Stimulated activated CD8-positive, alpha-beta memory T cell treated with anti-CD3 and anti-CD28 coated beads, Interleukin-12 subunit alpha, Interleukin-12 subunit beta, amount 100 ng/mL, for 1 hour (primary cell): Measurements from ENCODE around the gene ACTR1B.
A peak's percentile ranks its signal among the peaks of the same experiment; 100 is the strongest.
"Not testable (repeated sequence)": the region's sequence is repeated elsewhere in the genome, so short reads cannot be mapped to it uniquely, and the experiment has no call there.

Experiments
- DNase-seq: peaks from one replicate; pipeline ENCODE4 v3.0.0-alpha.2; 2020; ENCODE audit warnings: low read depth

The ACTR1B gene

DNA sequence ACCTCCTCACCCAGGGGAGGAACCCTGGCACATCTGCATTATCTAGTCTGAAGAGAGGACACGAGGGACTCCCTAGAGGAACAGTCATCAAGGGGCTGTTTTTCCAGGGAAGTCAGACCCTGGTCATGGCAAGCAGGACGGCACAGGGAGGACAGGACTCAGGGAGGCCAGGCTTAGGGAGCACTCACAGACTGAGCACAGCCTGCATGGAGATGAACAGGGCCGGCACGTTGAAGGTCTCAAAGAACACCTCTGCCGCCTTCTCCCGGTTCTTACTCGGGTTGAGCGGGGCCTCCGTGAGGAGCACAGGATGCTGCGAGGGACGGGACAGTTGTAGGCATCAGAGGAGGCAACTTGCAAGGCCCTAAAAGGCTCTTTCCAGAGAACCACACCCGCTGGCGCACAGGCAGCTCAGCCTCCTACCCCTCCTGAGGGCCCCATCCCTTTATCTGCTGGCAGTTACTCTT, 5.1 kb downstream of the ACTR1B start:
- no peak for DNase-seq

- no peak for DNase-seq
Measured at GRCh38 chr2:97657986-97658690, 5.7 kb downstream of the ACTR1B start.

DNA sequence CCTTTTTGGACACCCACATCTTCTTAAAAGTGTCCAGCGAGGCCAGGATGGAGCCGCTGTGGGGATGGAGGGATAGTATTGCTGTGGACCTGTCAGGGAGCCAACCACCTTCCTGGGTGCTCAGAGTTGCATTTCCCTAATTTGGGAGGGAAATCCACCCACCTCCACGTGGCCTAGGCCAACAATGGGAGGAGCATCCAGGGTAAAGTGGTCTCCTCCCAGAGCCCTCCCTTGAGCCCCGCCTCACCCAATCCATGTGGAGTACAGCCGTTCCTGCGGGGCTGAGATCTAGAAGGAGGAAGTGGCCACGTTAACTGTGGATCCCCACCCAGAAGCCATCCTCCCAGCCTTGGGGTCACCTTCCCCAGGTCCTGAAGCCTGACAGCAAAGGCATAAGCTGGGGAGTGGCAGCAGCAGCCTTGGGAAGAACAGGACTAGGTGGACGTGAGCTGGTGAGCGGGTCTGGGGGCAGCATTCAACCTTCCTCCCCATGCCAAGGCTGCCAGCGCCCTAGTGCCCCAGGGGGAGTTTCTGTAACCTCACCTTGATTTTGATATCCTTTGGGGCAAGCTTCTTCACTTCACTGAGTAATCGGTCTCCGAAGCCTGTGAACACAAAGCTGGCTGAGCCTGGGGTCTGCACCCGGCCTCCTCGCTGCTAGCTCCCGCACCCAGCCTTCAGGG, 6.8 kb downstream of the ACTR1B start:
- no peak for DNase-seq

DNA sequence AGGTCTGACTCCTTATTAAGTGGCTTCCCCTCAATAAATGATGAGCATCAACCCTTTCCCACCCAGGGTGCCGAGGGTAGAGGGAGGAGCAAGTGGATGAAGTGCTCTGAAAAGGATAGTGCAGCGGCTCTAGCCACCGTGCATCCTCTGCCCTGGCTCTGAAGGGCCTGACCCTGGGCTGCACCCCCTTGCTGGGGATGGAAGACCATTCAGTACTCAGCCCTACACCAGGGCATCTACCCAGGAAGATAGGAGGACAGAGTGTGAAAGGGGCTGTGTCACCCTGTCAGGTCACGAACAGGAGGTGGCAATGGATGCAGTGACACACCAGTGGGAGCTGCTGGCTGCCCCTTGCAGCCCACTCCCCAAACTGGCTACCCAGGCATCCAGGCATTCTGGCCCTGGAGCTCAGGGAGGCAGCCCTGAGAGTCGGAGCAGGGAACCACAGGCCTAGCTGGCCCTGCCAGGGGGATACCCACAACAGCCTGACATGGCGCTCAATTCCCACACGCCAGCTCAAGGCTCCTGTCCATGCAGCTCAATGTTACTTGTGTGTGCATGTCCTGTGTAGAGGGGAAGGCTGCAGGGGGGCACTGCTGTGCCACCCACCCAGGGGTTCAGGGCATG, 7.6 kb downstream of the ACTR1B start:
- DNase-seq: no peak

DNA sequence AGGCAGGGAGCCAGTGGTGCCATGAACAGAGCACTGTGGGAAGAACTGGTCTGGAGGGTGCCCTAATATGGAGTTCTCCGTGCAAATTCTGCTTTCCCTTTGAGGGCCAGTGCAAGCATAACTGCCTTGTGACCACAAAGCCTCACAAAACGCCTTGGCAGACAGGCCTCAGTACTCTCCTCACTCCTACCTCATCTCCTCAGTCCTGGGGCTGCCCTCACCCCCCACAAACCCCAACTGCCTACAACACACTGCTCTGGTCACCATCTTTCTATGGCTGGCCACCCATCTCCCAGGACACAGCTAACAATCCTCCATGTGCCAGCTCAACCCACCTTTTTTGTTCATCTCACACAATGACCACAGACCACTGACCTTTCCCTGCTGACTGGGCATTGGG, 9.1 kb downstream of the ACTR1B start:
- no peak for DNase-seq

- no peak for DNase-seq
Measured at GRCh38 chr2:97654309-97654708, 9.5 kb downstream of the ACTR1B start.

GRCh38 chr2:97653874-97654273, 10.0 kb downstream of the ACTR1B start:
- DNase-seq: no peak

DNA sequence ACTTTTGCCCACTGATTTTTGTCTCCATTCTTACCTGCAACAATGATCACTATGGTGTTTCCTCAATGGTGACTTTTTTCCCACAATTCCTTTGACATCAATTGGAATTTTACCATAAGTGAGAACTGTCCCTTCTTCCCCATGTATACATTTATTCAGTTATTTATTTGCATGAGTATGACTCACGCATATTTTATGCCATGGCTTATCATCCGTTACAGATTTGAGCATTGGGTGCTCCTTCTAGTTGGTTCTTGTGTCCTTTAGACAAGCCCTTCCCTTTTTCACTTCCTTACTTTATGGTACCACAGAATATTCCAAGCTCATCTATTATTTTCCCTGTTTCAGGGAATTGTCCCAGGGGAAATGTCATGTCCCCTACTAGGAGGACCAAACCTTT, 10.4 kb downstream of the ACTR1B start:
- DNase-seq: no peak

DNA sequence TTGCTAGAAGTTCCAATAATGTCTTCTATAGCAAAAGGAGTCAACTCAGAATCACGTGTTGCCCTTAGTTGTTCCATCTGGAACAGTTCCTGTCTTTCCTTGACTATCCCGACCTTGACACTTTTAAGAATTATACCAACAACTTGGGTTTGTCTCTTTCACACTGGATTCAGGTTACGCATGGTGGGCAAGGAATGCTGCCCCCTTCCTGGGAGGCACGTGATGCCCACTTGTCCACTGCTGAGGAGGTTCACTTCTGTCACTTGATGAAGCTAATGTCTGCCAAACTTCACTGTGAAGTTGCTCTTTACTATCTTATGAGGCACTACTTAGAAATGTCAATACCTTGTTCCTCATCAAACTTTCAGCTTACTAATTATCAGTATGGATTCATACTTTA, 12.7 kb downstream of the ACTR1B start:
- DNase-seq: no peak

DNA sequence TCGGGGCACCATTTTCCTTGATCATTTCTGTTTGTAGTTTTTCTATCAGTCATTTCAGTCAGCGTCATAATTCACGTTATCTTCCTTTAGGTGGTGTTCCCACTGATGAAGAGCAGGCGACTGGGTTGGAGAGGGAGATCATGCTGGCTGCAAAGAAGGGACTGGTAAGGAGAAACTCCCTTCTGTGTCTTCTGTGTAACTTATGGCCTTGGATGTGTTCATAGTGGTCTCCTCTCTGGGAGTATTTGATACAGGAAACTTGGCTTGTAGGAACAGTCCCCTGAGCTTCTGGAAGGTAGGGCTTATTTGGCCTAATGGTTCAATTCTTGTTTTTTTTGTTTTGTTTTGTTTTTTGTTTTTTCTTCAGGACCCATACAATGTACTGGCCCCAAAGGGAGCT, 16.9 kb downstream of the ACTR1B start:
- no peak for DNase-seq

- peak; percentile 98 for DNase-seq
Measured at GRCh38 chr2:97645695-97646629, 17.9 kb downstream of the ACTR1B start, which contains the start of gene COX5B. Gene COX5B, plus strand, starts transcription at chr2:97646062. Its CDS starts 25 bp downstream, at chr2:97646087.

DNA sequence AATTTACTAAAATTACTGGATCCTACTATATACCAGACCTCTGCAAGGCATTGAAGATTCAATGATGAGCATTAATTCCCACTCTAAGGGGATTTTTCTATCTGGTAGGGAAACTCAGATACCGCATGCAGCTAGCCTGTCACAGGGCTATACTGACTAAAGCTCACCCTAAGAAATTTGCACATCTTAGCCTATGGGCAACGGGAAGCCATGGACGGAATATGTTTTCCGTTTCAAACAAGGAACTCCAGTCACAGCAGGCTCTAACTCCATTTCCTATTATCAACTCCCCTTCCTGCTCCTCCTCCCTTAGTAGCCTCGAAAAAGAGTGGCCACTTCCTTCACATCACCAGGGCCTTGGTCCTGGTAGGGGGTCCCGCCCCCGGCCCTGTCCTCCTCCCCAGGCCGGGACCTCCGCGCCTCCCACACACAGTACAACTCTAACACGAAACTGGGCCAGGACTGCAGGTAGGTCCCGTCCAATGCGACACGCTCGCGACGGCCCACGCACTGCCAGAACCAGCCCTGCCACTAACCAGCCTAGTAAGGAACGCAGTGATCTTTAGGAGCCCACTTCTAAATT, 18.6 kb downstream of the ACTR1B start:
- no peak for DNase-seq

DNA sequence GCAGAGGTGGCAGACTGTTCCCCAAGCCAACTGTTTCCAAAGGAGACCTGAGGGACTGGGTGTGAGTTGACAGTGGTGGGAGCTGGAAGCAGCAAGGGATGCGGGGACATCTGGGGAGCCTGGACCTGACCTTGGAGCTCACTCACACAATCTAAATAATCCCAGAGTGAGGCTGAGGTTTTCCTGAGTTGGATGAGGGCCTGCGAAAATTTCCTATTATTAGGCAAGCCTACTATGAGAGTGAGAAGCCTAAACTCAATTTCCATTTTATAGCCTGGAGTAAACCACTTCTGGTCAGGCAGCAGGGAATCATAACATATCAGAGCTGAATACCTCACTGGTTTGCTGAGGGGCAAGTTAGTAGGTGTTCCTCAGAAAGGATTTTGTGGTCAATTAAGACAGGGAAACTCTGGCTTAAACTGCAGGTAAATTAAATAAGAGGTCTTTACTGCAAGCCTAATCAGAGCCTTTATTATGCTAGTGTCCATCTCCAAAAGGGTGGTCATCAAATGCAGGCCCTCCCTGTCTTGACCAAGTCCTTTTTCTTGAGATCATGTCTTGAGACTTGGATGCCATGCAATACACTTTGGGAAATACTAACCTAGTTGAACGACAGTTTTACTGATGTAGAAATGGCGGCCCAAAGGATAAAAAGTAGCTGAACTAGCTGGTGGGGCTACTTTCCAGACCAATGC, 19.7 kb downstream of the ACTR1B start:
- no peak for DNase-seq

- not testable (repeated sequence) for DNase-seq
Measured at GRCh38 chr2:97626049-97626430, 37.8 kb downstream of the ACTR1B start.

DNA sequence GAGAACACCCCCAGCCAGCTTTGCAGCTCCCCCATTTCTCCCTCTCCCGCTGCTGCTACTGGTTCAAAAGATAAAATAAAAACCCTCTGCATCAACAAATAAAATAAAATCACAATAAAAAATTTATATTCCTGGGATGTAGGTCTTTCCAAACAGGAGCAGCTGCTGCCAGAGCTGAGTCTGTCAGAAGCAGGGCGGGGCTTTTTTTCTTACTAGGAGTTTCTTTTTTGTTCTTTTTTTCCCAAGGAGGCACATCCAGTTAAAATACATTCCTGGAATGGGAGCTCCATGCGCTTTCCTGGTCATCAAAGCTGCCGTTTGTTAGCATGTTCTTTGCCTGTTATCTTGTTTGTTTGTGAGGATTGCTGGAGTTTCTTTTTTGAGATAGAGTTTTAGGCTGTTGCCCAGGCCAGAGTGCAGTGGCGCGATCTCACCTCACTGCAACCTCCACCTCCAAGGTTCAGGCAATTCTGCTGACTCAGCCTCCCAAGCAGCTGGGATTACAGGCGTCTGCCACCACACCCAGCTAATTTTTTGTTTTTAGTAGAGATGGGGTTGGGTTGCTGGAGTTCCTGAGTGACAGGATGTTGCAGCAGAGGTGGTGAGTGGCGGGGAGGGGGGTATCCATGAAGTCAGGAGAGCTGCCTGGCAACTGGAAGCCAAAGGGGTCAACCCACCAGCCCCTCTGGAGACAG, 38.3 kb downstream of the ACTR1B start:
- not testable (repeated sequence) for DNase-seq

- not testable (repeated sequence) for DNase-seq
Measured at GRCh38 chr2:97622976-97623375, 40.9 kb downstream of the ACTR1B start.

DNA sequence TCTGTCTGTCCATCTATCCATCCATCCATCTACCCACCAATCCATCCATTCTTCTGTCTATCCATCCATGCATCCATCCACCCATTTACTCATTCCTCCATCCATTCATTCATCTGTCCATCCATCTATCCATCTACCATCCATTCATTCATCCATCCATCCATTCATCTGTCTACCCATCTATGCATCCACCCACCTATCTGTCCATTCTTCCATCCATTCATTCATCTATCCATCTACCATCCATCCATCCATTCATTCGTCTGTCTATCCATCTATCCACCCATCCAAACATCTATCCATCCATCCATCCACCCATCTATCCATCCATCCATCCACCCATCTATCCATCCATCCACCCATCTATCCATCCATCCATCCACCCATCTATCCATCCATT, 43.4 kb downstream of the ACTR1B start:
- not testable (repeated sequence) for DNase-seq

DNA sequence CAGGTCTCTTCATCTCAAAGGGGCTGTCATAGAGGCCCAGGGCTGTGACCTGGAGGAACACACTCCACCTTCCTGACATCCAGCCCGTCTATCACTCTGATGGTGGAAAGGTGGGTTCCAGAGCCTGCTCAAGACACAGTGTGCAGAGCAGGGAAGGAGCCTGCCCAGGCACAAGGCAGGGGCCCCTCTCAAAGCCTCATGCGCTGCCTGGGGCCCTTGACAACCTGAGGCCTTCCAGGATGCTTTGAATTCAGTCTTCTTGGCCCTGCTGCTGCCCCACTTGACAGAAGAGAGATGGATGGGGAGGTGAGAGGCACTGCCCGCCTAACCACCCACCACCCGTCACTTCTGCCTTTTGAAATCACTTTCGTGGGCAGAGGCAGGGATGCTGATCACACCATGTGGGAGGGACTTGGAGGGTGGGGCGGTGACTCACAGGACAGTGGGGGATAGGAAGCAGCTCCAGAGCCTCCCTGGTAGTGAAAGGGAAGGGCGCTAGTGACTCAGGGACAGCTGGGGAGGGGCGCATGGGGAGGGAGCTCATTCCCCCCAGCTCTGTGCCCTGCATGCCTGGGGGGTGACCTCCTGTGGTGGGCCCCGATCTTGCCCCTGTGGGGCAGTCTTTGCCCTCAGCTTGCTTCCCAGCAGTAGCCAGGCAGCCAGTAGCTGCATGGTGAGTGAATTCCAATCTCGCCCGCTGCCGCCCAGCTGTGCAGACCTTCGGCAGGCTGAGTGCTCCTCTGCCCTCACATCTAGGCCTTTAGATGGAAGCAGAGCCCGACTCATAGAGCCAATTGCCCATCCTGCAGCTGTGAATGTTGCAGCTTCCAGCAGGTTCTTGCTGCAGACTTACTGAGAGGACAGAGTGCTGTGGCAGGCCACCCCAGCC, 44.7 kb downstream of the ACTR1B start:
- not testable (repeated sequence) for DNase-seq

- DNase-seq: no peak
Measured at GRCh38 chr2:97617911-97618310, 45.9 kb downstream of the ACTR1B start.
